ENCODE data around the gene FAM171A2. TPM values are rescaled to one million over a fixed set of nuclear protein-coding genes. Genes with fewer than 3 reads are reported as not detected.

The FAM171A2 gene
- total and polyA plus RNA-seq, 10 of the 15 experiments (the other 5 are each of a cell fraction or from before 2014, with no cell fraction given): 0.08 to 1.7 (median 0.27) TPM; not detected in 2

GRCh38 chr17:44314524-44314868 is 49.2 kb downstream of the FAM171A2 start:
- Histone ChIP-seq H3K9me3 (replicated peaks; ENCODE audit: control insufficient read depth, insufficient read depth, low read length) (no peaks in the 10 kb centered on the region), H3K9ac (ENCODE audit: control insufficient read depth, insufficient read depth, low read length) (no peak overlapping the region), H3K79me2 (ENCODE audit: control insufficient read depth, insufficient read depth, low read length) (no peaks in the 10 kb centered on the region), H3K27ac (ENCODE audit: control insufficient read depth, insufficient read depth) (no peak overlapping the region), H3K4me2 (ENCODE audit: control insufficient read depth, insufficient read depth) (no peak overlapping the region), H4K20me1 (ENCODE audit: control insufficient read depth, insufficient read depth) (0 out of 2 replicates have a peak, but pooled peaks cover 2% of the 10 kb centered on the region), H3K27me3 (replicated peaks in 1 of 2; ENCODE audit: control insufficient read depth in 2 of 2, insufficient read depth in 2 of 2, low read length in 1 of 2) (peaks cover 4 to 14% of the 10 kb centered on the region in 2 experiments; a peak in 3 of 4 replicates), H3K4me3 (no peak overlapping the region), H3K36me3 (ENCODE audit: control insufficient read depth in 2 of 2, insufficient read depth in 2 of 2, low read length in 1 of 2) (no peaks in the 10 kb centered on the region; a peak in 2 of 4 replicates), H2AFZ (ENCODE audit: control insufficient read depth, low read depth, low read length) (no peak overlapping the region), H3K4me1 (ENCODE audit: control insufficient read depth, insufficient read depth, low read length) (peaks cover 14% of the 10 kb centered on the region)
- intact Hi-C loops (cut with micrococcal nuclease; ENCODE audit: unreplicated experiment): no loop called here
- ATAC-seq: no peak
- TF ChIP-seq ESRRA (IDR thresholded peaks at IDR 0.05; ENCODE audit: low read length) (no peak), E4F1 (IDR thresholded peaks at IDR 0.05; ENCODE audit: borderline replicate concordance, partially characterized antibody) (no peak), MYB (IDR thresholded peaks at IDR 0.05; ENCODE audit: borderline replicate concordance, low read depth, low read length) (no peak), SKIL (IDR thresholded peaks at IDR 0.05; ENCODE audit: low read depth, poor library complexity, severe bottlenecking) (no peak), ZZZ3 (IDR thresholded peaks at IDR 0.05; ENCODE audit: control insufficient read depth, insufficient read length, low read depth) (no peak), E2F8 (IDR thresholded peaks at IDR 0.05; ENCODE audit: low read depth, partially characterized antibody) (no peak), IRF4 (IDR thresholded peaks at IDR 0.05; ENCODE audit: low read depth, low read length) (no peak), POU2F2 (IDR thresholded peaks at IDR 0.05; ENCODE audit: borderline replicate concordance, low read depth, low read length) (no peak), PML (IDR thresholded peaks at IDR 0.05; ENCODE audit: low read length) (no peak), SIN3A (IDR thresholded peaks at IDR 0.05; ENCODE audit: low read depth, low read length) (no peak), ZNF384 (IDR thresholded peaks at IDR 0.05; ENCODE audit: borderline replicate concordance, low read depth, low read length) (no peak), NR2F1 (conservative IDR thresholded peaks at IDR 0.05) (no peak), HDGF (IDR thresholded peaks at IDR 0.05) (no peak), MXI1 (IDR thresholded peaks at IDR 0.05; ENCODE audit: low read depth, low read length) (no peak), SP1 (IDR thresholded peaks at IDR 0.05; ENCODE audit: low read depth, low read length) (no peak), POLR2AphosphoS2 (IDR thresholded peaks at IDR 0.05; ENCODE audit: low read depth, low read length) (no peak), YBX1 (IDR thresholded peaks at IDR 0.05) (no peak), MAX (IDR thresholded peaks at IDR 0.05; ENCODE audit: low read depth, low read length) (no peak), JUND (IDR thresholded peaks at IDR 0.05; ENCODE audit: low read depth, low read length) (no peak), RFX5 (IDR thresholded peaks at IDR 0.05; ENCODE audit: low read depth, low read length) (no peak)
- SMC1A ChIA-PET (ENCODE audit: uncharacterized antibody, unreplicated experiment): no interaction called here
- in situ Hi-C loops (cut with MboI): no loop called here
- BruUV-seq (replicated peaks): no TSS peak
- DNase-seq (ENCODE audit: low read depth, low spot score): no peak
- 36% methylated on average over 6 of the region's 11 CpGs for WGBS (ENCODE audit: insufficient coverage, insufficient replicate concordance, low lambda C conversion rate, missing lambda C conversion rate)
- POLR2A ChIA-PET: interaction anchor here (0.5 kb wide), 1 partner anchor 35 kb away, joined by 3 read pairs; no protein-coding TSS in a partner anchor
- no peak for FAIRE-seq
- RAD21 ChIA-PET (ENCODE audit: unreplicated experiment): no interaction called here
- CTCF ChIA-PET: no interaction called here
